ENCODE results near the gene PER1.

The PER1 gene

GRCh38 chr17:8153525-8153956 is 1.3 kb upstream of the PER1 start:
- peak; percentile 56 for DNase-seq

DNA sequence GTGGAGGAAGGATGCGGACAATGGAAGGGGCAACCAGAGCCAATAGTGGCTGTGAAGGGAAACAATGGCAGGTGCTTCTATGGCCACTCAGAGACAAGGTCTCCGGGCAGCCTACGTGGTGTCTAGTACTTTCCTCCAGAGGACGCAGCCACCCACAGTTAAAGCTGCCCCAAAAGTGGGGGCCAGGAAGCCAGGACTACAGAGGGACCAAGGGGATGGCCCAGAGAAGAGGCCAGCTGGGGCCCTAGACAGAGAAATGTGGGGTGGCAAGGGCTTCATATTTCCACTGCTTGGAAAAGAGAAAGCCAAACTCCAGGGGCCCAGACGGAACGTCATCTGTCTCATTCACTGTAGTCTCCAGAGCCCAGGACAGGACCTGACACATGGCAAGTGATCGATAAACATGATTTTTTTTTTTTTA is 837 bp upstream of the PER1 start:
- DNase-seq, result no peak

DNA sequence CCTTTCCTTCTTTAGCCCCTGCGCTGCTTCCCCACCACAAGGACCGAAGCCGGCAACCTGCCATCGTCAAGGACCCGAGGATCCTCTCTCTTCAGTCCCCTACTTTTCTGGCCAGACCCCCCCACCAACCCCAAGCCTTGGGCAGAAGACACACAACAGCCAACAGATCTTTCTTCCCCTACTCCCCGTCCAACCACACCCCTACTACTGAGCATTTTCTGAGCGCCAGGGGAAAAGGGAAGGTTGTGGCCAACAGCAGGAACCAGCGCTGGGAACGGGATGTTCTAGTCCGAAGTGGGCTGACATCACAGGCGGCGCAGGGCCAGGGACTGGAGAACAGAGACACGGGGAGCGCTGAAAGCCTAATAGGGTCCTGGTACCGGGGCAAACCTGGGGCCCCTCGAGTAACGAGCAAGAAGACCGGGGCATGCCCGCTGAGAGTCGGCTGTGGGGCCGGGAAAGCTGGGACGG is 528 bp downstream of the PER1 start:
- DNase-seq, result peak; percentile 26

DNA sequence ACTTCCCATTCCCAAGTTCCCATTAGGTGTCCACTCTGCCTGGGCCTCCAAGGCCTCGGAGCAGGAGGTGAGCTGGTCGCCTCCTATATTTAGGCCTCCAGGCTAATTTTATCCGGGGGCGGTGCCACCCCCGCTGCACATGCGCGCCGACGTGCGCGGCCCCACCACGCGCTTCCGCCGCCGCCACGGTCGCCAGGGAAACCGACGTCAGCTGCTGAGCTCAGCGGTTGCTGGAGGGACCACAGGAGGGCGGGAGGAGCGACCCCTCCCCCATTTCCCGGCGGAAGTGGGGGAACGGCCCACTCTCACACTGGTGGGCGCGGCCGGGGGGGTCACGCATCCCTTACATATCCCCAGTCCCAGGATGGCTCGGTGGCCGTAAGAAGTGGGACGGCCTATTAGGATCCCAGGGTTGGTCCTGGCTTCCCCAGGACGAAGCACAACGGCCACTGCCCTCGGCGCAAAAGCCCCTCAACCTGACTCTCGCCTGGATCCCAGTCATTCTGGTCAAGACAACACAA is 1.0 kb downstream of the PER1 start:
- peak; percentile 87 for DNase-seq

- no peak for DNase-seq
Measured at GRCh38 chr17:8150194-8151119, 1.7 kb downstream of the PER1 start.

DNA sequence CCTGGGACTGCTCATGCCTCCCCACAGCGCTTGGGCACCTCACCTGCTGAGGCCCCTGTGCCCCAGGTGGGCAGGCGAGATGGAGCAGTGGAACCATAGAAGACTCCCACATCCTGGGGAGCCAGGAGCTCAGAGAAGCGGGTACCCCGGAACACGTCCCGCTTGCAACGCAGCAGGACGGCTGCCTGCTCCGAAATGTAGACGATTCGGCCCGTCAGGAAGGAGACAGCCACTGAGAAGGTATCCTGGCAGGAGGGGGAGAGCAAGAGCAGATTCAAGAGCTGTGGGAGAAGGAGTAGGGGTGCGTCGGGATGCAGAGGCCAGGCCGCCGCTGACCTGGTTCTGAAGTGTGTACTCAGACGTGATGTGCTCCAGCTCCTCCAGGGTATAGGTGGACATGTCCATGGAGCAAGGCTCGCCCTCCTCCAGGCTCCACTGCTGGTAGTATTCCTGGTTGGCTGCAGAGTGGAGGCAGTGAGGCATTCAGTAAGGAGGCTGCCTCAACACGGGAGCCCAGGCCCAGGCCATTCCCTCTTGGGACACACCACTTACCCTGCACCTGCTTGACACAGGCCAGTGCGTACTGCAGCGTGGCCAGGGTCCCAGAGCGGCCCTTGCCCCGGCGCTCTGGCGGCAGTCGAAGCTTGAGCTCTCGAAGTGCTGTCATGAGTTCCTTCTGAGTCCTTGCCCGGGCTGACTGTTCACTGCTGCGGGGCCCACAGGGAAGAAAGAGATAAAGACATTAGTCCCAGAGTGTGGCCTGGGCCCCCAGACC is 2.6 kb downstream of the PER1 start:
- DNase-seq, result no peak

- no peak for DNase-seq
Measured at GRCh38 chr17:8148560-8148959, 3.6 kb downstream of the PER1 start.

GRCh38 chr17:8147805-8148404 is 4.3 kb downstream of the PER1 start:
- no peak for DNase-seq

DNA sequence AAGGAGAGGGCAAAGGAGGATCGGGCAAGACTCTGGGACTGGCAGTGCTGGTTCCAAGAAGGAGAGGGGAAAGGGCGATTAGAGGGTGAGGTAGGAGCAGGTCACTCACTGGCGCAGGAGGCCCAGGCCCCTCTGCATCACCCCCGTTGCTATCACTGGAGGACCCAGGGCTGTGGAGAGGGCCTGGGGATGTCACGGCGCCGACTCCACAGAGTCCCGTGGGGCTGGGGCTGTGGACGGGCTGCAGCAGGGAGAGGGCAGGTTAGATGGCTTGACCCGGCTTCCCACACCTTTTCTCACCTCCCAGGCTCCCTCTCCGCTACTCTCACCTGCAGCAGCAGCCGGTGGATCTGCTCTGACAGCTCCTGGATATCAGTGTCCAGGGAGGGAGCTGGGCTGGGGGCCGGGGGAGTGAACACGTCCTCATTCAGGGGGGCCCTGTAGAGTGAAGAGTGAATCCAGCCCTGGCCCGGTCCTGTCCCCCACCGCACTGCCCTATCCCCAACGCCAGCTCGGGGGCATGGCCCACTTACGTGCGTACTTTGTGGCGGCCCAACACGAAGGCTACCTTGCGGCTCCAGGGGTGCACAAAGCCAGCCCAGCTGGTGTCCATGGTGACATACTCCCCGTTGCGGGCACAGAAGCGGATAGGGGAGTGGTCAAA is 4.9 kb downstream of the PER1 start:
- DNase-seq, result no peak

DNA sequence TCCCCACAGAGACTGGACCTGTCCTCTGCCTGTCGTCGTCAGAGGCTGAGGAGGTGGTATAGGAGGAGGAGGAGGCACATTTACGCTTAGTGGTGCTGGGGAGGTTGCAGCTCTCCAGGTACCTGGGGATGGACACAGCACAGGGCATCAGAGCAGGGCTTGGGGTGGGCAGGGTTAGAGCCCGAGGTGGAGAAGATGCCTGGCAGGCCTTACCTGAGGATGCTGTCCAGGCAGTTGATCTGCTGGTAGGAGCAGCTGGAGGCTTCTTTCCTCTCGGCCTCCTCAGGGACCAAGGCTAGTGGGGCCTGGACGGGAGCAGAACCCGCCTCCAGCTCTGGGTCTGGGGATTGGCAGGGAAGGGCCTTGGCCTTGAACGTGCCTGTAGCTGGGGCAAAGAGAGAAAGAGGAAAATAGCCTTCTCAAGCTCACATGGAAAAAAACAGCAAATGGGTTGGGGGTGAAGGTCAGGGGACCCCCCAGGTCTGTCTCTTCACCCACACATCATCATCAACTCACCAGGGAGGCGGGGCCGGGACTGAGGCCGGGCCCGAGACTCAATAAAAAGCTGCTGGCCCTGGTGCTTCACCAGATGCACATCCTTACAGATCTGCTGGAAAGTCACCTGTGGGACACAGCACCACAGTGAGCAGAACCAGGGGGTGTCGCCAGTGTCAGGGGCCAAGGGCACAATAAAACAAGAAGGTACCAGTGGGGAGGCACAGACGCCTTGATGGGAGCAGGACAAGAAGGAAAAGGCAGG is 5.6 kb downstream of the PER1 start:
- no peak for DNase-seq

DNA sequence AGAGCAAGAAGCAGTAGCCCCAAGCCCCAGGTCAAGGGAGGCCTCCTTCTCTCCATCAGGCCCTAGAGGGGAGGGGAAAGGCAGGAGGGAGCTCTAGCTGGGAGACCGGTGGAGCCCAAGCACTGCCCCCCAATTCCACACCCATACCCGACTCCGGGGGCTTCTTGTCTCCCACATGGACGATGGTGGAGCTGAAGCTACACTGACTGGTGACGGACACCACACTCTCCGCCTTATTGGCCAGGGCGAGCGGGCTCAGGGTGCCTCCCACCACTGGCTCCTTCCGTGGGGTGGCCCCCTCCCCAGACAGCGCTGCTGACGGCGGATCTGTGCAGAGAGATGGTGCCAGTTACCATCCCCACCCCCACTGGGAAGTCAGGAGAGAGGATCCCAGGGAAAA is 6.4 kb downstream of the PER1 start:
- DNase-seq, result no peak

DNA sequence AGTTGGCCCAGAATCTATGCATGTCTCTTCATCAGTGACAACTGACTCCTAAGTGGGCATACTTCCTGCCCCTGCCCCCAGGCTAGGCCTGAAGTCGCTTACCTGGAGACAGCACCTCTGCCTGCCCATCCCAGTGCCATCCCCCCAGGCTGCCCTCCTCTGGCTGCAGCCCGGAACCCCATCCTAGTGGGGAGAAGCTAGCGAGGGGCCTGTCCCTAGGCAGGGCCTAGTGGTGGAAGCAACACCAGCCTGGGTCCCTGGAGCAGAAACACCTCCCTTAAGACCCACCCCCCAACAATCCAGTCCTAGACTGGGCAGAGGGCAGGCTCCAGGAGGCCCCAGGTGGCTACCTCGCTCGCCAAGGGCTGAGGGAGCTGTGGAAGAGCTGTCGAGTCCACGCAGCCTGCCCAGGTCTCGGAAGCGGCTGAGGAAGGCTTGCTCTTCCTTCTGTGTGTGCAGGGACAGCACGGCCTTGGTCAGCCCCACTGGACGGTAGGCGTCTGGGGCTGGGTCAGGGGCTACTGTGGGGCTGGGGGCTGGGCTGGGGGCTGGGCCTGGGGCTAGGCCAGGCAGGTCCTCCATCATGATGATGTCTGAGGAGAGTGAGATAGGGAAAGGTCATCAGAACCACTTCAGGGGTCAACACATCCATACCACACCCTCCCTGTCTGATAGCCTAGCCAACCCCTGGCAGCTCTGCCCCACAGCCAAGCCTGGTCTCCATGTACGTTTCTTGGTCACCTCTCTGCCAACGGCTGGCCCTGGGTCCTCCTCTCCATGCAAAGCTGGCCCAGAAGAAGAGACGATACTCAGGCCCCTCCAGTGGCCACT is 7.6 kb downstream of the PER1 start:
- no peak for DNase-seq

GRCh38 chr17:8143581-8144400 is 8.4 kb downstream of the PER1 start:
- no peak for DNase-seq

DNA sequence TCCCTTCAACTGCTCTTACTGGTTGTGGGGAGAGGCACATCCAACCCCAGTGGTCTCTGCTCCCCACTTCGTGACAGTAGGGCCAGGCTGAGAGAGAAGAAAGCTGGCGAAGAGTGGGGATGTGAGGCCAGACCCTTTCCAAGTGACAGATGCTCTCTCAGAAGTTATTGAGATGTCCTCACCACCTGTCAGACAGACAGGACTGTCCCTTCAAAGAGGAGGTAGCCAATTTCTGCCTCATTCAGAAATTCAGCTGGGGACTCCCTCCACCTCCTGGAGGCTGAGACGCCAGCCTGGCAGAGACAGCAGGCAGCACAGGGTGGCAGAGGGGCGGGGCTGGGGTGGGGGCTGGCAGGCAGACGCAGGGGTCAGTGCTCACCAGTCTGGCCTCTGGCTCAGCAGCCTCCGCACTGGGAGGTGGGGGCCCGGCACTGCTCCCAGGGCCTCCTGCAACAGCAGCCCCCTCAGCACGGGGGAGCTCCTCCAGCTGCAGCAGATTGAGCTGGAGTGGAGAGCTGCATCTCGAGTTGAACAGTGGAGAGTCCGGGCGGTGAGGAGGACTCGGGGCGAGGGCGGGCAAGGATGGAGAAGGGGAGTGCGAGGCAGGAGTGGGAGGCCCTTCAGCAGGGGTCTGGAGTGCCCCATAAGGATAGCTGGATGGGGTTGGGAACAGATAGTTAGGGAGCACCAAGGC is 9.2 kb downstream of the PER1 start:
- DNase-seq, result no peak

GRCh38 chr17:8142158-8142886 is 9.9 kb downstream of the PER1 start:
- no peak for DNase-seq

DNA sequence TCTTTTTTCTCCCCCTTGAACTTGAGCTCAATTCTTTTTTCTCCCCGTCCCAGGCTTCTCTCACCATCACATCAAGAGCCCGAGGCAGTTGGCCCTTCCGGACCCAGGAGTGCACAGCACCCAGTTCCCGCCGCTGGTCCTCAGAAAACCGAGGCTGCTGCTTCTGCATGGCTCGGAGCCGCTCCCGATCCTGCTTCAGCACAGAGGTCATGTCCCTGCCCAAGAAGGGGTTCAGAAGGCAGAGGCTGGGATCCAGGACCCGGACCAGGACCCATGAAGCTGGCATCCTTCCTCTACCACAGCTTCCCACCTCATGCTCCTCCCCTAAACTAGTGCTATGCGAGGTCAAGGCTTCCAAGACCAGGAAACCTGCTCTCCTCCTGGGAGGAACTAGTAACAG is 10.5 kb downstream of the PER1 start:
- DNase-seq, result no peak

DNA sequence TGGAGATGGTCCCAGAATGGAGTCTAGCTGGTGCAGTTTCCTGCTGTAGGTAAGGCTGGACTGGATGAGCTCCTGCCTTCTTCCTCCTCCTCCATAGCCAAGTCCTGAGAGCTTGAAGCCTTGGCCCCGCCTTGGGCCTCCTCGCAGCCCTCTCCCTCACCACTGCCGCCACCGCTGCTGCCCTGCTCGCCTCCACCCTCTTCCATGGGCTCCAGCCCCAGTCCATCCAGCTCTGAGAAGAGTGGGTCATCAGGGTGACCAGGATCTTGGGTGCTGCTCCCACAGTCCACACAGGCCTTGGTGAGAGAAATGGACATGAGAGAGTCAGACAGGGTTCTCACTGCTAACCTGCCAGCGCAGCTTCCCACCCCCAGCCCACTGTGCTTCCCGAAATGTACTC is 11.2 kb downstream of the PER1 start:
- DNase-seq, result no peak

All from stimulated activated CD4-positive, alpha-beta T cell treated with anti-CD3 and anti-CD28 coated beads, Interleukin-4, amount 100 ng/mL, for 1 hour (primary cell).